ENCODE data around the gene DIDO1.

The DIDO1 gene

GRCh38 chr20:62894261-62894660 lies 32.0 kb downstream of the DIDO1 start:
- DNase-seq (ENCODE audit: low spot score): no peak

GRCh38 chr20:62893700-62894099 lies 32.6 kb downstream of the DIDO1 start:
- DNase-seq (ENCODE audit: low spot score): no peak

GRCh38 chr20:62892348-62893304 lies 33.7 kb downstream of the DIDO1 start:
- no peak for DNase-seq (ENCODE audit: low spot score)

- no peak for DNase-seq (ENCODE audit: low spot score)
These were observed 35.2 kb downstream of the DIDO1 start for GRCh38 chr20:62891111-62891510.

GRCh38 chr20:62890444-62890843 lies 35.9 kb downstream of the DIDO1 start:
- no peak for DNase-seq (ENCODE audit: low spot score)

- no peak for DNase-seq (ENCODE audit: low spot score)
These were observed 36.4 kb downstream of the DIDO1 start for GRCh38 chr20:62889871-62890270.

GRCh38 chr20:62889411-62889810 lies 36.9 kb downstream of the DIDO1 start:
- no peak for DNase-seq (ENCODE audit: low spot score)

- no peak for DNase-seq (ENCODE audit: low spot score)
These were observed 37.4 kb downstream of the DIDO1 start for GRCh38 chr20:62888910-62889309.

- no peak for DNase-seq (ENCODE audit: low spot score)
These were observed 37.9 kb downstream of the DIDO1 start for GRCh38 chr20:62888406-62888805.

GRCh38 chr20:62887860-62888239 lies 38.5 kb downstream of the DIDO1 start:
- DNase-seq (ENCODE audit: low spot score): no peak

GRCh38 chr20:62887152-62887859 lies 39.0 kb downstream of the DIDO1 start:
- DNase-seq (ENCODE audit: low spot score): peak; percentile 71

GRCh38 chr20:62886709-62887058 lies 39.6 kb downstream of the DIDO1 start:
- no peak for DNase-seq (ENCODE audit: low spot score)

- no peak for DNase-seq (ENCODE audit: low spot score)
These were observed 40.2 kb downstream of the DIDO1 start for GRCh38 chr20:62885896-62886708.

- DNase-seq (ENCODE audit: low spot score): no peak
These were observed 41.0 kb downstream of the DIDO1 start for GRCh38 chr20:62885046-62885895.

- no peak for DNase-seq (ENCODE audit: low spot score)
These were observed 41.7 kb downstream of the DIDO1 start for GRCh38 chr20:62884556-62884955.

- DNase-seq (ENCODE audit: low spot score): no peak
These were observed 43.9 kb downstream of the DIDO1 start for GRCh38 chr20:62882426-62882825.

GRCh38 chr20:62881662-62882395 lies 44.5 kb downstream of the DIDO1 start:
- DNase-seq (ENCODE audit: low spot score): no peak

GRCh38 chr20:62880935-62881661 lies 45.2 kb downstream of the DIDO1 start:
- no peak for DNase-seq (ENCODE audit: low spot score)

- DNase-seq (ENCODE audit: low spot score): no peak
These were observed 46.0 kb downstream of the DIDO1 start for GRCh38 chr20:62880147-62880934.

Data from AG20443 (cell line).